Measurements from ENCODE around the gene FAM117A.

FAM117A gene

GRCh38 chr17:49705254-49705653 is 58.7 kb downstream of the FAM117A start:
- no peak for TF ChIP-seq CEBPB (IDR thresholded peaks at IDR 0.05)
- TF ChIP-seq EGR1 (IDR thresholded peaks at IDR 0.05), result no peak
- no peak for TF ChIP-seq TEAD4 (IDR thresholded peaks at IDR 0.05)
- TF ChIP-seq EP300 (IDR thresholded peaks at IDR 0.05; ENCODE audit: borderline replicate concordance), result no peak
- TF ChIP-seq, protein P1, sequence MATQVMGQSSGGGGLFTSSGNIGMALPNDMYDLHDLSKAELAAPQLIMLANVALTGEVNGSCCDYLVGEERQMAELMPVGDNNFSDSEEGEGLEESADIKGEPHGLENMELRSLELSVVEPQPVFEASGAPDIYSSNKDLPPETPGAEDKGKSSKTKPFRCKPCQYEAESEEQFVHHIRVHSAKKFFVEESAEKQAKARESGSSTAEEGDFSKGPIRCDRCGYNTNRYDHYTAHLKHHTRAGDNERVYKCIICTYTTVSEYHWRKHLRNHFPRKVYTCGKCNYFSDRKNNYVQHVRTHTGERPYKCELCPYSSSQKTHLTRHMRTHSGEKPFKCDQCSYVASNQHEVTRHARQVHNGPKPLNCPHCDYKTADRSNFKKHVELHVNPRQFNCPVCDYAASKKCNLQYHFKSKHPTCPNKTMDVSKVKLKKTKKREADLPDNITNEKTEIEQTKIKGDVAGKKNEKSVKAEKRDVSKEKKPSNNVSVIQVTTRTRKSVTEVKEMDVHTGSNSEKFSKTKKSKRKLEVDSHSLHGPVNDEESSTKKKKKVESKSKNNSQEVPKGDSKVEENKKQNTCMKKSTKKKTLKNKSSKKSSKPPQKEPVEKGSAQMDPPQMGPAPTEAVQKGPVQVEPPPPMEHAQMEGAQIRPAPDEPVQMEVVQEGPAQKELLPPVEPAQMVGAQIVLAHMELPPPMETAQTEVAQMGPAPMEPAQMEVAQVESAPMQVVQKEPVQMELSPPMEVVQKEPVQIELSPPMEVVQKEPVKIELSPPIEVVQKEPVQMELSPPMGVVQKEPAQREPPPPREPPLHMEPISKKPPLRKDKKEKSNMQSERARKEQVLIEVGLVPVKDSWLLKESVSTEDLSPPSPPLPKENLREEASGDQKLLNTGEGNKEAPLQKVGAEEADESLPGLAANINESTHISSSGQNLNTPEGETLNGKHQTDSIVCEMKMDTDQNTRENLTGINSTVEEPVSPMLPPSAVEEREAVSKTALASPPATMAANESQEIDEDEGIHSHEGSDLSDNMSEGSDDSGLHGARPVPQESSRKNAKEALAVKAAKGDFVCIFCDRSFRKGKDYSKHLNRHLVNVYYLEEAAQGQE (IDR thresholded peaks at IDR 0.05; ENCODE audit: low read depth), result no peak
- TF ChIP-seq MAX (IDR thresholded peaks at IDR 0.05), result no peak
- no peak for TF ChIP-seq ZBTB7A (IDR thresholded peaks at IDR 0.05; ENCODE audit: low read depth)
- TF ChIP-seq TAF1 (IDR thresholded peaks at IDR 0.05; ENCODE audit: low read depth), result no peak
- no peak for TF ChIP-seq RAD21 (IDR thresholded peaks at IDR 0.05; ENCODE audit: low read depth)
- no peak for TF ChIP-seq FOXM1 (IDR thresholded peaks at IDR 0.05; ENCODE audit: borderline replicate concordance, low read depth)
- no peak for TF ChIP-seq YY1 (IDR thresholded peaks at IDR 0.05; ENCODE audit: low read depth)
- TF ChIP-seq, protein P2, sequence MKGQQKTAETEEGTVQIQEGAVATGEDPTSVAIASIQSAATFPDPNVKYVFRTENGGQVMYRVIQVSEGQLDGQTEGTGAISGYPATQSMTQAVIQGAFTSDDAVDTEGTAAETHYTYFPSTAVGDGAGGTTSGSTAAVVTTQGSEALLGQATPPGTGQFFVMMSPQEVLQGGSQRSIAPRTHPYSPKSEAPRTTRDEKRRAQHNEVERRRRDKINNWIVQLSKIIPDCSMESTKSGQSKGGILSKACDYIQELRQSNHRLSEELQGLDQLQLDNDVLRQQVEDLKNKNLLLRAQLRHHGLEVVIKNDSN (IDR thresholded peaks at IDR 0.05), result no peak
- no peak for TF ChIP-seq NFIC (IDR thresholded peaks at IDR 0.05)
- no peak for TF ChIP-seq CREB1 (IDR thresholded peaks at IDR 0.05; ENCODE audit: low read depth)
- no peak for TF ChIP-seq TCF12 (IDR thresholded peaks at IDR 0.05; ENCODE audit: low read depth)

GRCh38 chr17:49703557-49704277 is 60.2 kb downstream of the FAM117A start:
- TF ChIP-seq, protein P1 (IDR thresholded peaks at IDR 0.05; ENCODE audit: low read depth), result no peak
- TF ChIP-seq YY1 (IDR thresholded peaks at IDR 0.05; ENCODE audit: low read depth) (no peak), MAX (IDR thresholded peaks at IDR 0.05) (no peak)

DNA sequence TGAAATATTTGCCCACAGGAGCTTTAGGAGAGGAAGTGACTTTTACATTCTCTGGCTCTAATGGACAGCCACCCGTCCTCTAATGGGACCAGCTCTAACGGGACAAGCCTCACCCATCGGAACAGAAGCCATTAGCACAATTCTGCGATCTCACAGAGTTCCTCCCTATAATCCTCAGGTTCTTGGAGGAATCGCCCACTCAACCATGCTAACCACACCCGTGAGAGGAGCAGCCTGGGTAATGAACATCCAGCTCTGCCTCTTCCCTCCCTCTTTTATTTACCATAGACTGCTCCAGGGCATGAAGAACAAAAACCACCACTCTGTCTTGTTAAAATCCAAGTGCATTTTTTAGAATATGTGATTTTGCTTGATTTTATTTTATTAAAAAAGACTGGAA is 63.0 kb downstream of the FAM117A start:
- no peak for TF ChIP-seq ZBTB7A (IDR thresholded peaks at IDR 0.05; ENCODE audit: low read depth)
- TF ChIP-seq, protein P2 (IDR thresholded peaks at IDR 0.05), result no peak
- no peak for TF ChIP-seq TAF1 (IDR thresholded peaks at IDR 0.05; ENCODE audit: low read depth)
- TF ChIP-seq YY1 (IDR thresholded peaks at IDR 0.05; ENCODE audit: low read depth), result no peak
- TF ChIP-seq MAX (IDR thresholded peaks at IDR 0.05), result no peak
- TF ChIP-seq TCF12 (IDR thresholded peaks at IDR 0.05; ENCODE audit: low read depth), result no peak
- no peak for TF ChIP-seq CREB1 (IDR thresholded peaks at IDR 0.05; ENCODE audit: low read depth)
- no peak for TF ChIP-seq TEAD4 (IDR thresholded peaks at IDR 0.05)
- TF ChIP-seq EGR1 (IDR thresholded peaks at IDR 0.05), result no peak
- TF ChIP-seq NFIC (IDR thresholded peaks at IDR 0.05), result no peak
- TF ChIP-seq RAD21 (IDR thresholded peaks at IDR 0.05; ENCODE audit: low read depth), result no peak
- TF ChIP-seq CEBPB (IDR thresholded peaks at IDR 0.05), result no peak
- TF ChIP-seq, protein P1 (IDR thresholded peaks at IDR 0.05; ENCODE audit: low read depth), result no peak
- no peak for TF ChIP-seq FOXM1 (IDR thresholded peaks at IDR 0.05; ENCODE audit: borderline replicate concordance, low read depth)
- TF ChIP-seq EP300 (IDR thresholded peaks at IDR 0.05; ENCODE audit: borderline replicate concordance), result no peak

DNA sequence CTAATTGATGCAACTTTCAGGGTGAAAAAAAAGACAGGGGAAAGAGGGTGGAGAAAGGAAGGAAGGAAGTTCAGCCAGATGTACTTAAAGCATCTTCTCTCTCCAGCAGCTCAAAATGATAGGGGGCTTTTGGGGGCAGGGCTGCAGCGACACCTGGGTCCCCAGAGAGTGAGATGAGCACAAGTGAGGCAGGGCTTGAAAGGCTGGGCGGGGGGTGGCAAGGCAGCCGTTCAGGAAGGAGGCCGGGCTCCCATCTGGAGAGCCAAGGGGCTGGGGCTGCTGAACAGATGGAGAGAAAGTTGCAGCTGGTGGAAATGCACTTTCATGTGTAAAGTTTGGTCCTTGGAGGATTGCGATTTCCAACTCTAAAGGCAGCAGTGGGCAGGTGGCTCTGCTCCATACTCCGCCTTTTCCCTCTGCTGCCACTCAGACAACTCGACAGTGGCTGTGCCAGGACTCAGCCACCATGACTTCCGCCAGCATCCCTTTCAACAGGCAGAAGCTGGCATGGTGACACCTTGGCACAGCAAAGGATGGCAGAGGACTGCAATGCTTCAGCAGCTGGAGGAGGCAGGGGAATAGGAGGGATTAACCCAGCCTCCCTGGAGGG is 63.9 kb downstream of the FAM117A start:
- TF ChIP-seq RAD21 (IDR thresholded peaks at IDR 0.05; ENCODE audit: low read depth), result no peak
- TF ChIP-seq ZBTB7A (IDR thresholded peaks at IDR 0.05; ENCODE audit: low read depth), result no peak
- no peak for TF ChIP-seq TCF12 (IDR thresholded peaks at IDR 0.05; ENCODE audit: low read depth)
- no peak for TF ChIP-seq FOXM1 (IDR thresholded peaks at IDR 0.05; ENCODE audit: borderline replicate concordance, low read depth)
- no peak for TF ChIP-seq MAX (IDR thresholded peaks at IDR 0.05)
- TF ChIP-seq TEAD4 (IDR thresholded peaks at IDR 0.05), result no peak
- TF ChIP-seq TAF1 (IDR thresholded peaks at IDR 0.05; ENCODE audit: low read depth), result no peak
- no peak for TF ChIP-seq EGR1 (IDR thresholded peaks at IDR 0.05)
- TF ChIP-seq, protein P1 (IDR thresholded peaks at IDR 0.05; ENCODE audit: low read depth), result no peak
- TF ChIP-seq CREB1 (IDR thresholded peaks at IDR 0.05; ENCODE audit: low read depth), result no peak
- TF ChIP-seq NFIC (IDR thresholded peaks at IDR 0.05), result no peak
- TF ChIP-seq, protein P2 (IDR thresholded peaks at IDR 0.05), result no peak
- no peak for TF ChIP-seq YY1 (IDR thresholded peaks at IDR 0.05; ENCODE audit: low read depth)
- no peak for TF ChIP-seq CEBPB (IDR thresholded peaks at IDR 0.05)
- TF ChIP-seq EP300 (IDR thresholded peaks at IDR 0.05; ENCODE audit: borderline replicate concordance), result no peak
